ENCODE results near the gene XCR1.
"Not testable (repeated sequence)": the region's sequence is repeated elsewhere in the genome, so short reads cannot be mapped to it uniquely, and the experiment has no call there.

The XCR1 gene

DNA sequence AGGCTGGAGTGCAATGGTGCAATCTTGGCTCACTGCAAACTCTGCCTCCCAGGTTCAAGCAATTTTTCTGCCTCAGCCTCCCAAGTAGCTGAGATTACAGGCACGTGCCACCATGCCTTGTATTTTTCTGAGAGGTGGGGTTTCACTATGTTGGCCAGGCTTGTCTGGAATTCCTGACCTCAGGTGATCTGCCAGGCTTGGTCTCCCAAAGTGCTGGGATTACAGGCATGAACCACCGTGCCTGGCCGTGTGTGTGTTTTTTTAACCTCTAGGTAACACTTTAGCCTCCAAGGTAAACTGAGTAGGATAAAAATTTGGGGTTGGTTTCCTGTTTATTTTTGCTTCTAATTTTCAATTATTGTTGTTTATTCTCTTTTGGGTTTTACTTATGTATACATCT is 10.8 kb upstream of the XCR1 start:
- DNase-seq = not testable (repeated sequence)

DNA sequence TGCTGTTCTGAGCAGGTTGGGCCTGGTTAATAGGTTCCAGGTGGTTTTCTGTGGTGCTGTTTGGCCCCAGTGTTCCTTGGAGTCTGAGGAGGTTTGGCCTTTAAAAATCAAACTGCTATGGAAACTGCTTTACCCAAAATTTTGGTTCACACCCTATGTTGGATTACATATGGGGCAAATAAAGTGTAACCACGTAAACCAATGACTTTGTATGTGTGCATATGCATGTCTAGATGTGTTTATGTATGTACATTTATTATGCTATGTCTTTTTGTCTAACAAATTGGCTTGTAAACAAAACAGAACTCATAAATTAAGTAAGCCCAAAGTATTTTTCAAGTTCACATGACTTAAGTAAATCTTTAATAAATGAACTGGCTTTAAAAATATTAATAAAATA is 8.9 kb upstream of the XCR1 start:
- DNase-seq = no peak

GRCh38 chr3:46031747-46032146 is 4.5 kb upstream of the XCR1 start:
- DNase-seq = no peak

- no peak for DNase-seq
These were observed 4.0 kb upstream of the XCR1 start for GRCh38 chr3:46031269-46031668.

DNA sequence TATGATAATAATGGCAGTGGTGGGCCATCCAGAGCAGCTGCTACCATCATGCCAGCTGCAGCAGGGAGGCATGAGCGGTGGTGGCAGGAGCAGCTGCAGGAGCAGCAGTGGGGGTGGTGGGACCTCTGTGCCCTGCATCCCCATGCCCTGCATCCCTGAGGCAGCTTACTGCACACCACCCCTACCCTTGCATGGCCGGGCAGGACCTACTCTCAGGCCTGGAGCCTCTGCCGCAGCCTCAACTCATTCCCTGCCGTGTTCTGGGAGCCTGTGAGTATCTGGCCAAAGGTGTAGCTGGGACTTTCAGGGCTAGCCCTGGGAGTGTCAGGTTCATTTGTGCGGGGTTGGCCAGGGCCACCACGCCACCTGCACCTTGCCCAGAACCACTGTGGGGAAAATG is 3.3 kb upstream of the XCR1 start:
- no peak for DNase-seq

GRCh38 chr3:46029953-46030543 is 2.8 kb upstream of the XCR1 start:
- DNase-seq = no peak

GRCh38 chr3:46027736-46028397 is 584 bp upstream of the XCR1 start:
- no peak for DNase-seq

DNA sequence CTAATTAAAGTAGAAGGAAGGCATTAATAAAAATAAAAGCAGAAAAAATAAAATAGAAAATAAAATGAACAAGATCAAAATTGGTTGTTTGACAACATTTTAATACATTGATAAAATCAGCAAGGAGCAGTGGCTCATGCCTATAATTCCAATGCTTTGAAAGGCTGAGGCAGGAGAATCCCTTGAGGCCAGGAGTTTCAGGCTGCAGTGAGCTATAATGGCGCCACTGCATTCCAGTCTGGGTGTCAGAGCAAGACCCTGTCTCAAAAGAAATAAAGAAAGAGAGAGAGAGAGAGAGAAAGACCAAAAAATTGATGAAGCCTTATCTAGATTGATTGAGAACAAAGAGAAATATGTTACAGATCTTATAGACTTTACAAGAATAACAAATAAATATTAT is 2.1 kb downstream of the XCR1 start:
- no peak for DNase-seq

DNA sequence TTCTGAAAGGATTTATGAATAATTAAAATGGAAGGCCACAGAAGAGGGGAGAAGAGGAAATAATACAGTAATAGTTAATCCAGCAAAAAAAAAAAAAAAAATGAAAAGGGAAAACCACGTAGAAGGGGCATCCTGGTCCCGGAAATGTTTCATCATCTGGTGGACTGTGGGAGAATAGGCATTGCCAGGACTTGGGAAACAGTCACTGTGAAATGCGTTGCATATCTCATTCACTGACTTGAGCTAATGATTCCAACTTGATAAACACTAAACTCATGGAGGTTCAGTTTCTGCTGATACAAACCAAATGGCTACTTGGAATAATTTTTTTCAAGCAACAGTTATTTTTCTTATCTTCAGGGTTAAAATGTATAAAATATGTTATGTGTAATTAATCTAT is 3.2 kb downstream of the XCR1 start:
- DNase-seq = no peak

DNA sequence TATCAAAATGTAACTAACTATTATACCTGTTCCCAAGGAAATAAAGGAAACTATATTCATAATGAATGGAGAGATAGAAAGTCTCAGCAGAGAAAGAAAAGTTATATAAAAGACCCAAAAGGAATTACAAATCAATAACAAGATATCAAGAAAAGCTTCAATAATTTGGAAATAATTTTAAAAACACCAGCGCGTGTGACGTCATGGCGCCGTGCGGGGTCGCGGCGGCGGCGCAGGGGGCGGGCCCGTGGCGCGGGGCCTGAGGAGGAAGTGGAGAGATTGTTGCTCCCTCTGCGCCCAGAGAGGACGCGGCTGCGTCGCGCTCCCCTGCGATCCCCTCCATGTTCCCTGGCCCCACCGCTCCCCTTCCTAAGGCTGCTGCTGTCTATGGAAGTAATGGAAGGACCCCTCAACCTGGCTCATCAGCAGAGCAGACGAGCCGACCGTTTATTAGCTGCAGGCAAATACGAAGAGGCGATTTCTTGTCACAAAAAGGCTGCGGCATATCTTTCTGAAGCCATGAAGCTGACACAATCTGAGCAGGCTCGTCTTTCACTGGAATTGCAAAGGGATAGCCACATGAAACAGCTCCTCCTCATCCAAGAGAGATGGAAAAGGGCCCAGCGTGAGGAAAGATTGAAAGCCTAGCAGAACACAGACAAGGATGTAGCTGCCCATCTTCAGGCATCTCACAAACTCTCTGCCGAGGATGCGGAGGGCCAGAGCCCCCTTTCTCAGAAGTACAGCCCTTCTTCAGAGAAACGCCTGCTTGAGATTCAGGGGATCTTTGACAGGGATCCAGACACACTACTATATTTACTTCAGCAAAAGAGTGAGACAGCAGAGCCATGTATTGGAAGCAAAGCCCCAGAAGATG is 4.1 kb downstream of the XCR1 start:
- DNase-seq = no peak

GRCh38 chr3:46021516-46021915 is 5.8 kb downstream of the XCR1 start:
- no peak for DNase-seq

DNA sequence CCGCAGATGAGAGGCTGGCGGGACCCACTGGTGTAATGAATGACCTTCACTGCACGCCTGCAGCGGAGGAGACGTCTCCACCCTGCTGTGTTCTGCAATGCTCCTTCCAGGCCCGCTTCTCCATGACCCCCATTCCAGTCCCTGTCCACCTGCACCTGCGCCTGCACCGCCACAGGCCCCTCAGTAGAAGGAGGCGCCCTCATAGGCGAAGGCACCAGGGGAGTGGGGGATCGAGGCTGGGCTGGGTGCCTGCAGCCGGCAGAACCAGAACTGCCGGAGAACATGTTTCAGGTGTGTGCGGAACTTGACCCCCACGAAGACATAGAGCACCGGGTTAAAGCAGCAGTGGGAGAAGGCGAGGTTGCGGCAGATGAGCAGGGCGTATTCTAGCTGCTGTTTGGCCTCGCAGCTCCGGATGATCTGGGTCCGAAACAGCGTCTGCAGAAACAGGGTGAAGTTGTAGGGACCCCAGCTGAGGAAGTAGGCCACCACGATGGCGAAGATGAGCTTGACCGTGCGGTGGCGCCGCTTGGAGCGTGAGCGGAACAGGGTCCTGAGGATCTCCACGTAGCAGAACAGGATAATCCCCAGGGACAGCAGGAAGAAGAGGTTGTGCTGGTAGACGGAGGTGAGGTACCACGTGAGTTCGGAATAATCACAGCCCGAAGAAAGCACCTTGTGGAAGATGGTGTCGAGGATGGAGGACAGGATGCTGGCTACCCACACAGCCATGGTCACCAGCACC is 6.3 kb downstream of the XCR1 start:
- no peak for DNase-seq

DNA sequence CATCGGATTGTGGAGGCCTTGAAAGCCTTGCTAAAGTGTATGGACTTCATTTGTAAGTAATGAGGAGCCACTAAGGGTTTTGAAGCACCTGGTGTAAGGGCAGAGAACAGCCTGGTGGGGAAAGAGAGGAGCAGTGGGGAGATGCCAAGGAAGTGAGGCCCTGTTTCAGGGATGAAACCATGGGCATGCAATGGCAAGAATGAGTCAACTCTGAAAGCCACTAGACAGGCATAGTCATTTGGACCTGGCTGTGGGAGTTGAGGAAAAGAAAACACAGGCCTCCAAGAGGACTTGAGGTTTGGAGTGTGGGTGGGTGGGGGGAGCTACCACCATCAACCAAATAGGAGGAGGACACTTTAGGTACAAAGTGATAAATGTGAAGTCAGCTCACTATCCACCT is 7.6 kb downstream of the XCR1 start:
- DNase-seq = no peak

GRCh38 chr3:46017720-46018119 is 9.6 kb downstream of the XCR1 start:
- DNase-seq = no peak

DNA sequence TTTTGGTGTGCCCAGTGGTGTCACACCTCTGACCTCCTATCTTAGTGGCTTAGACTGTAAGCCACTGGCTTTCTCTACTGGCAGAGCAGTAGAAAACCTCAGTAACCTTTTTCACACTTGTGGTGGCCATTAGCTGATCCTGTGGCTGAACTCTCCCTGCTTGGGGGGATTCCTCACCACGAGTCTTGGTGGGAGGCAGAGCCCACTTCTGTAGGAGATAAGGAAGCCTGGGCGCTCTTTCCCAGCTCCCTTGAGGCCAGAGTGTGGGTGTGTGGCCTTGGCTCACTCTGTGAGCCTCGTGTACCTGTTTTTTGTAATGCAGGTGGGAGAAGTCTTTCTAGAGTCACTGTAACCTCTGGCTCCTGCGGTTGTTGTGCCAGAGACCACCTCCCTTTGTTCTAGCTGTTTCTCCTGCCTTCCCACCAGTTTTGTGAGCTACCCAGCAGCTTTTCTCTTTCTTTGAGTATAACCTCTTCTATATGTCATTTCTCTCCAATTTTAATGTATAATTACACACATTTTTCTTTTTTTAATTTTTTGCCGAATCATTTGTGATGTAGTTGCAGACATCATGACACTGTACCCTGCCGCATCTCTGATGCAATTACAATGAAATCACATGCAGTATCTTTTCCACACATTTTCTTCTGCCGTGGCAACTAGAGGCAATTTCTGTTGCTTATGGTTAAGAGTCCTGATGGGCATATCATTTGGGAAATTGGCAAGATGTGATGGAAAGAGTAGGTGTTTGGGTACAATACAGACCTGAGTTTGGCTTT is 13.8 kb downstream of the XCR1 start:
- no peak for DNase-seq

DNA sequence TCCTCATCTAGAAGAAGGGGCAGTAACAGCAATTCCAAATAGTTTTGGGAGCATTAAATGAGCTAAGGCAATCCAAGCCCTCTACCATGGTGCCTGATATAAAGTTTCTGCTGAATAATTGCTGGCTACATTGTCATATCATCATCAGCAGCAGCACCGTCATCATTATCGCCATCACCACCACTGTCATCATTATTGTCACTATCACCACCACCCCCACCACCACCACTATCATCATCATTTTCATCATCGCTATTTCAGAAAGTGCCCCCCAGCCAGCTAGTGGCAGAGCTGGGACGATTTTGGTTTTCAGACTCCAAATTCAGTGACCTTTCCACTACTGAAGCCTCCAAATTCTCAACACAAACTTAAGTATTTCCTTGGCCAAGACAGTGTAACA is 15.0 kb downstream of the XCR1 start:
- DNase-seq = no peak

- DNase-seq = no peak
These were observed 16.7 kb downstream of the XCR1 start for GRCh38 chr3:46010519-46011113.

- no peak for DNase-seq
These were observed 19.2 kb downstream of the XCR1 start for GRCh38 chr3:46008058-46008457.

DNA sequence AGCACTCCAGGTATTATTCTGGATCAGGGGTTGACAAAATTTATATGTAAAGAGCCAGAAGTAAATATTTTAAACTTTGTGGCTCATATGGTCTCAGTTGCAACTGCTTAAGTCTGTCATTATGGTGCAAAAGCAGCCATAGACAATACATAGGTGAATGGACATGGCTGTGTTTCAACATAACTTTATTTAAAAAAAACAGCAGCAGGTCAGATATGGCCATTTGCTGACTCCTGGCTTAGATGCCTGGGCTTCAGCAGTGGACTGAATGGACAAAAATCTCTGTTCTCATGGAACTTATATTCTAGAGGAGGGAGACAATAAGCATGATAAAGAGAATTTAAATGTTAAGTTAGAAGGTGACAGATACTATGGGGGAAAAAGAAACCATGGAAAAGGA is 20.0 kb downstream of the XCR1 start:
- DNase-seq = no peak

GRCh38 chr3:46006238-46007032 is 20.8 kb downstream of the XCR1 start:
- DNase-seq = no peak

DNA sequence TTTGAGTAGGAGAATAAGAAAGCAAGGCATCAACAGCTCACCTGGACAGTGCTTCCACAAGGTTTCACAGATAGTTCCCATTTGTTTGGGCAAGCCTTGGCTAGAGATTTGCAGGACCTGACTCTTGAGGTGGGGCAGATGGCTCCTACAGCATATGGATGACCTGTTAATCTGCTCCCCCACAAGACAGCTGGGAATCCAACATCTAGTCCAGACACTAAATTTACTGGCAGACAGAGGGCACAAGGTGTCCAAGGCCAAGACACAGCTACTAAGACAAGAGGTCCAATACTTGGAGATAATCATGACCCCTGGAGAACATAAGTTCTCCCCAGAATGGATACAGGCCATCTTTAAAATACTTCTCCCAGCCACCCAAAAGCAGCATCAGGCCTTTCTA is 23.6 kb downstream of the XCR1 start:
- DNase-seq = not testable (repeated sequence)

Measured in cerebellar nuclear complex (tissue), 1 donor.